Measurements from ENCODE around the gene SORCS3.

SORCS3 gene

GRCh38 chr10:104904753-104905323, 263.7 kb downstream of the SORCS3 start:
- Histone ChIP-seq H3K9me3 (ENCODE audit: low read length) (no peaks in the 10 kb centered on the region), H3K9ac (ENCODE audit: low read length) (no peak overlapping the region), H3K4me3 (ENCODE audit: low read depth in 1 of 2, low read length in 2 of 2) (no peak overlapping the region), H3K4me1 (ENCODE audit: insufficient read depth, low read length) (no peaks in the 10 kb centered on the region), H3K27me3 (ENCODE audit: control insufficient read depth in 1 of 2, insufficient read depth in 2 of 2, low read length in 2 of 2) (no peaks in the 10 kb centered on the region), H3K27ac (ENCODE audit: low read depth, low read length) (no peak overlapping the region), H3K36me3 (ENCODE audit: insufficient read depth, low read length) (no peaks in the 10 kb centered on the region)

- Histone ChIP-seq H3K27me3 (ENCODE audit: control insufficient read depth in 1 of 2, insufficient read depth in 2 of 2, low read length in 2 of 2) (no peaks in the 10 kb centered on the region), H3K9ac (ENCODE audit: low read length) (no peak overlapping the region), H3K4me3 (ENCODE audit: low read depth in 1 of 2, low read length in 2 of 2) (no peak overlapping the region), H3K4me1 (ENCODE audit: insufficient read depth, low read length) (no peaks in the 10 kb centered on the region), H3K27ac (ENCODE audit: low read depth, low read length) (no peak overlapping the region), H3K36me3 (ENCODE audit: insufficient read depth, low read length) (no peaks in the 10 kb centered on the region), H3K9me3 (ENCODE audit: low read length) (no peaks in the 10 kb centered on the region)
Observed at GRCh38 chr10:104906112-104906511, 265.0 kb downstream of the SORCS3 start.

- no peaks in the 10 kb centered on the region for H3K36me3 ChIP-seq (ENCODE audit: insufficient read depth, low read length)
- no peak overlapping the region for H3K9ac ChIP-seq (ENCODE audit: low read length)
- no peak overlapping the region for H3K27ac ChIP-seq (ENCODE audit: low read depth, low read length)
- H3K4me3 ChIP-seq (ENCODE audit: low read depth in 1 of 2, low read length in 2 of 2): no peak overlapping the region
- H3K9me3 ChIP-seq (ENCODE audit: low read length): no peaks in the 10 kb centered on the region
- H3K27me3 ChIP-seq (ENCODE audit: control insufficient read depth in 1 of 2, insufficient read depth in 2 of 2, low read length in 2 of 2): no peaks in the 10 kb centered on the region
- no peaks in the 10 kb centered on the region for H3K4me1 ChIP-seq (ENCODE audit: insufficient read depth, low read length)
Observed at GRCh38 chr10:104907521-104907920, 266.4 kb downstream of the SORCS3 start.

- Histone ChIP-seq H3K27ac (ENCODE audit: low read depth, low read length) (no peak overlapping the region), H3K4me1 (ENCODE audit: insufficient read depth, low read length) (no peaks in the 10 kb centered on the region), H3K27me3 (ENCODE audit: control insufficient read depth in 1 of 2, insufficient read depth in 2 of 2, low read length in 2 of 2) (no peaks in the 10 kb centered on the region), H3K9ac (ENCODE audit: low read length) (no peak overlapping the region), H3K4me3 (ENCODE audit: low read depth in 1 of 2, low read length in 2 of 2) (no peak overlapping the region), H3K9me3 (ENCODE audit: low read length) (no peaks in the 10 kb centered on the region), H3K36me3 (ENCODE audit: insufficient read depth, low read length) (no peaks in the 10 kb centered on the region)
Observed at GRCh38 chr10:104908581-104908980, 267.5 kb downstream of the SORCS3 start.

- no peak overlapping the region for H3K27ac ChIP-seq (ENCODE audit: low read depth, low read length)
- H3K9me3 ChIP-seq (ENCODE audit: low read length): no peaks in the 10 kb centered on the region
- H3K36me3 ChIP-seq (ENCODE audit: insufficient read depth, low read length): no peaks in the 10 kb centered on the region
- no peaks in the 10 kb centered on the region for H3K4me1 ChIP-seq (ENCODE audit: insufficient read depth, low read length)
- no peak overlapping the region for H3K9ac ChIP-seq (ENCODE audit: low read length)
- H3K4me3 ChIP-seq (ENCODE audit: low read depth in 1 of 2, low read length in 2 of 2): no peak overlapping the region
- no peaks in the 10 kb centered on the region for H3K27me3 ChIP-seq (ENCODE audit: control insufficient read depth in 1 of 2, insufficient read depth in 2 of 2, low read length in 2 of 2)
Observed at GRCh38 chr10:104910712-104911111, 269.6 kb downstream of the SORCS3 start.

- no peaks in the 10 kb centered on the region for H3K9me3 ChIP-seq (ENCODE audit: low read length)
- H3K4me1 ChIP-seq (ENCODE audit: insufficient read depth, low read length): no peaks in the 10 kb centered on the region
- H3K36me3 ChIP-seq (ENCODE audit: insufficient read depth, low read length): no peaks in the 10 kb centered on the region
- H3K9ac ChIP-seq (ENCODE audit: low read length): no peak overlapping the region
- no peak overlapping the region for H3K27ac ChIP-seq (ENCODE audit: low read depth, low read length)
- no peak overlapping the region for H3K4me3 ChIP-seq (ENCODE audit: low read depth in 1 of 2, low read length in 2 of 2)
- H3K27me3 ChIP-seq (ENCODE audit: control insufficient read depth in 1 of 2, insufficient read depth in 2 of 2, low read length in 2 of 2): no peaks in the 10 kb centered on the region
Observed at GRCh38 chr10:104913390-104913789, 272.3 kb downstream of the SORCS3 start.

DNA sequence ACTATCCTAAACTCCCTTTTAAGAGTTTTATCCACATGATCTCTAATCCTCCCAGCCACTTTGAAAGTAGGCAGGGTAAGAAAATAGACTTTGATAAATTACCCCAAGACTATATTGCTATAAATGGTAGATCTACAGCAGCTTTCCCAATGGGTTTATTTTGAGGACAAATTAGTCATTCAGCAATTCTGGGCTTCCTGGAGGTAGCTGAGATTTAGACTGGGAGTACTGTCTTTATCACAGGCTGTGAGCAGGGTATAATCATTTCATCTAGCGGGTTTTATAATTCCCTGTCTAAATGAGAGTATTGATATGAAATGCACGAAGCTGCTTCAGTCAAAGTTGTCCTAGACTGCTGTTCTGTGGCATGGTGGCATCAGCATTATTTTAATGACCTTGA, 279.4 kb downstream of the SORCS3 start:
- Histone ChIP-seq H3K9ac (ENCODE audit: low read length) (no peak overlapping the region), H3K27ac (ENCODE audit: low read depth, low read length) (no peak overlapping the region), H3K36me3 (ENCODE audit: insufficient read depth, low read length) (no peaks in the 10 kb centered on the region)

DNA sequence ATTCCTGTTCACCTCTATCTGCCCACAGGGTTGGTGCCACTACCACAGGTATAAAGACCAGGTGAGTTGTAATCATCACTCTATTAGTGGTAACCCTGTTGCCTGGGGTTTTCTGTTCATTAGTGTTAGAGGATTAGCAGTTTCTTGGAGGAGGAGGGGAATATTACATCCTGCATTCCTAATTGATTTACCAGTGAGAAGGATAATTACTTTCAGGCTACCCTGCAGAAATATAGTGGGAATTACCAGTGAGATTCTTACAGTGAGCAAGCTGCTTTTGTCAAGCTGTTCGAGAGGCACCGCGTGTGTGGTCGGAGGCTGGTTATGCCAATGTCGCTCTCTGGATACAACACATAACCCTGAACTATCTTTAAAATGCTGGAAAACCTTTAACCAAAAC, 280.7 kb downstream of the SORCS3 start:
- H3K36me3 ChIP-seq (ENCODE audit: insufficient read depth, low read length): no peaks in the 10 kb centered on the region

More for the DNA sequence above, 279.4 kb downstream of the SORCS3 start:
- Histone ChIP-seq H3K4me3 (ENCODE audit: low read depth in 1 of 2, low read length in 2 of 2) (no peak overlapping the region), H3K27me3 (ENCODE audit: control insufficient read depth in 1 of 2, insufficient read depth in 2 of 2, low read length in 2 of 2) (no peaks in the 10 kb centered on the region), H3K4me1 (ENCODE audit: insufficient read depth, low read length) (no peaks in the 10 kb centered on the region), H3K9me3 (ENCODE audit: low read length) (no peaks in the 10 kb centered on the region)

GRCh38 chr10:104922810-104923209, 281.7 kb downstream of the SORCS3 start:
- H3K27me3 ChIP-seq (ENCODE audit: control insufficient read depth in 1 of 2, insufficient read depth in 2 of 2, low read length in 2 of 2): no peaks in the 10 kb centered on the region
- H3K4me1 ChIP-seq (ENCODE audit: insufficient read depth, low read length): no peaks in the 10 kb centered on the region
- no peaks in the 10 kb centered on the region for H3K36me3 ChIP-seq (ENCODE audit: insufficient read depth, low read length)
- no peak overlapping the region for H3K9ac ChIP-seq (ENCODE audit: low read length)
- H3K27ac ChIP-seq (ENCODE audit: low read depth, low read length): no peak overlapping the region
- no peaks in the 10 kb centered on the region for H3K9me3 ChIP-seq (ENCODE audit: low read length)
- no peak overlapping the region for H3K4me3 ChIP-seq (ENCODE audit: low read depth in 1 of 2, low read length in 2 of 2)

More for the DNA sequence above, 280.7 kb downstream of the SORCS3 start:
- H3K27ac ChIP-seq (ENCODE audit: low read depth, low read length): no peak overlapping the region
- H3K4me3 ChIP-seq (ENCODE audit: low read depth in 1 of 2, low read length in 2 of 2): no peak overlapping the region
- no peaks in the 10 kb centered on the region for H3K27me3 ChIP-seq (ENCODE audit: control insufficient read depth in 1 of 2, insufficient read depth in 2 of 2, low read length in 2 of 2)
- H3K9ac ChIP-seq (ENCODE audit: low read length): no peak overlapping the region
- H3K9me3 ChIP-seq (ENCODE audit: low read length): no peaks in the 10 kb centered on the region
- no peaks in the 10 kb centered on the region for H3K4me1 ChIP-seq (ENCODE audit: insufficient read depth, low read length)

GRCh38 chr10:104923501-104923900, 282.4 kb downstream of the SORCS3 start:
- no peaks in the 10 kb centered on the region for H3K27me3 ChIP-seq (ENCODE audit: control insufficient read depth in 1 of 2, insufficient read depth in 2 of 2, low read length in 2 of 2)
- H3K27ac ChIP-seq (ENCODE audit: low read depth, low read length): no peak overlapping the region
- H3K9ac ChIP-seq (ENCODE audit: low read length): no peak overlapping the region
- no peak overlapping the region for H3K4me3 ChIP-seq (ENCODE audit: low read depth in 1 of 2, low read length in 2 of 2)
- no peaks in the 10 kb centered on the region for H3K4me1 ChIP-seq (ENCODE audit: insufficient read depth, low read length)
- H3K9me3 ChIP-seq (ENCODE audit: low read length): no peaks in the 10 kb centered on the region
- no peaks in the 10 kb centered on the region for H3K36me3 ChIP-seq (ENCODE audit: insufficient read depth, low read length)

DNA sequence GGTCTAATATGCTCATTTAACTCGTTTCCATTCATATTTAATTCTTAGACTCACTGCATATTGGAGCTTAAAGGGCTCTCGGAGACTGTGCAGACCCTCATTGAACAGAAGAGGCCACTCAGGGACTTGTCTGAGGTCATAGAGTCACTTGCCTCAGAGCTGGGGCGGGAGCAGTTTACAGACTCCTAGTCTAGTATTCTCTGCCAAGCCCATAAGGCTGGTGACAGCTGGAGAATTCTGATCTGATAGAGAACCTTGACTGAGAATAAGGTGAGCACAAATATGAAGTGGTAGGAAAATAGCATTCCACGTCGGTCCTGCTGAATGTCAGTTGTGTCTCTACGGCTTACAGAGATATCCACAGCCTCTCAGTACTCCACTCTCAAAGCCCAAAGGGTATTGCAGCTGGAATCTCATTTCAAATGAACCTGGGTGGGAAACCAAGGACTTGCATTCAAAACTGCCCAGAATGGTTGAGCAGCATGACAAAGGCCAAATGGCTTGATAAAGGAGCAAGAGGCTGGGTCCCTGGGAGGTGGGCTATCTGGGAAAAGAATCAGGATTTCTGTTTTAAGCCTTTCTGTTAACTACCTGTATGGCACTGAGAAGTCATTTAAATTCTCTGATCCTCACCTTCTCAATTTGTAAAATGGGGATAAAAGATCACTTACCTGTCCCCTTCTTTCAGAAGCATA, 283.2 kb downstream of the SORCS3 start:
- no peak overlapping the region for H3K9ac ChIP-seq (ENCODE audit: low read length)
- H3K4me1 ChIP-seq (ENCODE audit: insufficient read depth, low read length): no peaks in the 10 kb centered on the region
- H3K36me3 ChIP-seq (ENCODE audit: insufficient read depth, low read length): no peaks in the 10 kb centered on the region
- H3K9me3 ChIP-seq (ENCODE audit: low read length): no peaks in the 10 kb centered on the region
- H3K27me3 ChIP-seq (ENCODE audit: control insufficient read depth in 1 of 2, insufficient read depth in 2 of 2, low read length in 2 of 2): no peaks in the 10 kb centered on the region
- H3K27ac ChIP-seq (ENCODE audit: low read depth, low read length): no peak overlapping the region
- no peak overlapping the region for H3K4me3 ChIP-seq (ENCODE audit: low read depth in 1 of 2, low read length in 2 of 2)

All from muscle layer of colon (tissue), 2 donors.